GM19043 (cell line): ENCODE data around the gene MRPL10.
"Not testable (repeated sequence)": the region's sequence is repeated elsewhere in the genome, so short reads cannot be mapped to it uniquely, and the experiment has no call there.

ENCODE experiments used
- ATAC-seq: cut with Tn5 transposase; IDR thresholded peaks from one replicate; pipeline ENCODE4 v1.9.1; 2021; ENCODE audit warnings: low read depth; ENCODE audit not compliant: unreplicated experiment

MRPL10 gene

DNA sequence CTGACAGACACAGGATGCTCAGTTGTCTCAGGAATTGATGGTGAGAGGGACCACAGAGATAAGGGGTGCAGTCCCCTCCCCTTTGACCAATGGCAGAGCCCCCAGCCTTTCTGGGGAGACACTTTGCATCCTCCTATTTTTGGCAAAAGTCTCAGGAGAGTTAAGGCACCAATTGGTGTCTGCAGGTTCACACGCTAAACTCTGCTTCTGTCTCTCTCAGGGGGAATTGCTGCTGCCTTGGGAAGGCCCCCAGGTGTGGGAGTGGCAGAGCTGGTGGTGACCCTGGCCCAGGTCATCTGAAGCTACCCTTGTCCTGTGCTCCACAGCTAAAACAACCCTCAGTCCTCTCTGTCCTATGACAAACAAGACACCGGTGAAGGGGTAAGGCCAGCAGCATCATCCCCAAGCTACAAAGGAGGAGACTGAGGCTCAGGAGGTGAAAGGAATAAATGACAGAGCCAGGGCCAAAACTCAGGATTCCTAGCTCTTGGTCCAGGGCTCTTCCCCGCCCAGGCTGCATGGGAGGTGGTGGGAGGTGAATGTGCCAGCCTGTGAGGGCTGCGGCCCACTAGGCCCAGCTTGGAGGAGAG is 30.1 kb downstream of the MRPL10 start:
- ATAC-seq: no peak

DNA sequence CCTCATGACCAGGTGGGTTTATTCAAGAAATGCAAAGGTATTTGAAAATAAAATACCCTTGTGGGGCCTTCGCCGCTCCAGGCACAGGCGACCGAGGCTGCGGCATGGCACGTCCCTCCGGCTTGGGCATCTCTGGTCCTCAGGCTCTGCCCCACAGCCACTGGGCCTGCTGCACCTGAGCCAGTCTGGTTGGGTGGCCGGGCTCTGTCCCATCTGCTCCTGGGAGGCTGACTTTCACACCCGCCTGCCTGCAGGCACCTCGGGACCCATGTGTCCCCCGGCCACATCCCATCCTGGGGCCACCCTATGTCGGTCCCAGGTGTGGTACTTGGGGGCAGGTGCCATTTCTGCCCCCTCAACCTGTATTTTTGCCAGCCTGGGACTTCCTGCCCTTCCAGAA is 30.7 kb downstream of the MRPL10 start:
- no peak for ATAC-seq

DNA sequence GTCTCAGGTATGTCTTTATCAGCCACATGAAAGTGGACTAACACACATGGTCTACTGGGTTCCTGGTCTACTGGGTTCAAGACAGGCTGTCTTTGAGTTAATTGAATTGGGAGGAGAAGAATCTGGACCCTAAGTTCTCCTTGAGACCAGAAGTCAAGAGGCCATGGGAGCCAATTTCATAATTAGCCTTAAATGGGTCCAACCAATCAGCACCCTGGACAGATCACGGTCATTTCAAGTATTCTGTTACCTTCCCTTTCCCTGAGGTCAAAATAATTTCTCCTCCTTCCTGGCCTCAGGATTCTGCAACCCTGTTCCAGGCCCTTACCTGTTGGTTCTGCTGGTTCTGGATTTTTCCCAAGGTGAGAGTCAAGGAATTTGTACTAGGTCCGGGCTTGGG is 33.5 kb downstream of the MRPL10 start:
- ATAC-seq: no peak

DNA sequence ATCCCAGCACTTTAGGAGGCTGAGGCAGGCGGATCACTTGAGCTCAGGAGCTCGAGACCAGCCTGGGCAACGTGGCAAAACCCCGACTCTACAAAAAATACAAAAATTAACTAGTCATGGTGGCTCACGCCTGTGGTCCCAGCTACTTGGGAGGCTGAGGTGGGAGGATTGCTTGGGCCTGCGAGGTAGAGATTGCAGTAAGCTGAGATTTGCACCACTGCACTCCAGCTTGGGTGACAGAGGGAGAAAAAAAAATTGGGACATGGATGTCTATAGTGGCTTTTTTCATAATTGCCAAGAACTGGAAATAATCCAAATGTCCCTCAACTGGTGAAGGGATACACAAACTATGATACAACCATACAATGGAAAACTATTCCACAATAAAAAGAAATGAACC is 38.4 kb downstream of the MRPL10 start:
- ATAC-seq: no peak

DNA sequence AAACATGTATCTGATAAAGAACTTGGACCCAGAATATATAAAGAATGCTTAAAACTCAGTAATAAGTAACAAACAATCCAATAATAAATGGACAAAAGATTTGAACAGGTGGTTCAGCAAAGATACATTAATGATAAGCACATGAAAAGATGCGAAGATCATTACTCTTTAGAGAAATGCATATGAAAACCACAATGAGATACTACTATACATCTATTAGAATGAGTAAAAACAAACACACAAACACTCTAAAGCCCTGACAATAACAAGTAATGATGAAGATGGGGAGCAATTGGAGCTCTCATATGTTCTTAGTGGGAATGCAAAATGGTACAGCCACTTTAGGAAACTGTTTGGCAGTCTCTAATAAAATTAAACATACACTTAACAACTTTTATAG is 38.9 kb downstream of the MRPL10 start:
- no peak for ATAC-seq

DNA sequence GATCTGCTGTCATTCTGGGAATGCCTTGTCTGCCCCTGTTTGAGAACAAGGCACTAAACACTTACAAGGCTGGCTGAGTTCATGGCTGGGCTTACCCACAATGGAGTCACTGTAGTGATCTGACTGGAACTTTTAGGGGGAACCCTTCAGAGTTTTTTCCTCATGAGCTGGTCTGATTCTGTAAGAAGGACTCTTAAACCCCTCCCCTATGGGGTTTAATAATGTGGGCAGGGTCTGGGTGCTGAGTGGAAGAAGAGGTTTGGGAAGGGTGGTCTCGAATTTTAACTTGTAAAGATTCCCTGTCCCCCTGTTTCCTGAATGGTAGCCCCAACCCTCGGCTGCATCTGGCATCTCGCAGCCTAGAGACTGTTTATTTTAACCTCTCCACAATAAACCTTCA is 40.3 kb downstream of the MRPL10 start:
- no peak for ATAC-seq

DNA sequence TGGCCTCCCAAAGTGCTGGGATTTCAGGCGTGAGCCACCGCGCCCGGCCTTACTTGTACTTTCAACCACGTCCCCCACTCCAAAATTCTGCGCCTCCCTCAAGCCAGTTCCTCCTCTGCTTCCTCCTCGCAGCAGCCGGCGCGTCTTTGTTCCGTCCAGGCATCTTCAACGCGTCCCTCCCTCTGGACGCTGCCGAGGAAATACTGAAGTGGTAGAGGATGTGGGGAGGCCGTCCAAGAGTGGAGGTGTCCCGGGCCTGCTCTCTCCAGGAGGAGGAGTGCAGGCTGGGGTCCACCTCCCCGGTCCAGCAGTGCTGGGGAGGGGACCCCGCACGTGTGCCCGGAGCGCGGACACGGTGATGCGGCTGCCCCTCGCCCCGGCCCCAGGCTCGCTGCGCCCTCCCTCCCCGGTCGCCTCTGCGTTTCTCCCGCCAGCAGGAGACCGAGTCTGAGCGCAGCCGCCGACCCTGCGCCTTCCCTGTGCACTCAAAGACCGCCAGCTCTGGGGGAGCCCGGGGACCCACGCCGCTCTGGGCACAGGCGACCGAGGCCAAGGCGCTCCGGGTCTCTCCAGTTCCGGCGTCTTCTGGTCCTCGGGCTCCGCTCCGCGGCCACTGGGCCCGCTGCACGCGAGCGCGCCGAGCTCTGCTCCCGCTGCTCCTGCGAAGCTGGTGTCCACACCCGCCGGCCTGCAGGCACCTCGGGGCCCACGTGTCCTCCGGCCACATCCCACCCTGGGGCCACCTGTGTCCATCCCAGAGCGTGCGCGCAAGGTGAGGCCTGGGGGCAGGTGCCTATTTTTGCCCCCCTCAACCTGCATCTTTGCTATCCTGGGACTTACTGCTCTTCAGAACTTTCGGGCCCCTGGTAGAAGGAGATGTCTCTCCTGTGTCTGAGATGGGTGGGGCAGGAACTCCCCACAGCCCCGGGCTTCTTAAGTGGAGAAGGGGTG is 41.5 kb downstream of the MRPL10 start:
- no peak for ATAC-seq

DNA sequence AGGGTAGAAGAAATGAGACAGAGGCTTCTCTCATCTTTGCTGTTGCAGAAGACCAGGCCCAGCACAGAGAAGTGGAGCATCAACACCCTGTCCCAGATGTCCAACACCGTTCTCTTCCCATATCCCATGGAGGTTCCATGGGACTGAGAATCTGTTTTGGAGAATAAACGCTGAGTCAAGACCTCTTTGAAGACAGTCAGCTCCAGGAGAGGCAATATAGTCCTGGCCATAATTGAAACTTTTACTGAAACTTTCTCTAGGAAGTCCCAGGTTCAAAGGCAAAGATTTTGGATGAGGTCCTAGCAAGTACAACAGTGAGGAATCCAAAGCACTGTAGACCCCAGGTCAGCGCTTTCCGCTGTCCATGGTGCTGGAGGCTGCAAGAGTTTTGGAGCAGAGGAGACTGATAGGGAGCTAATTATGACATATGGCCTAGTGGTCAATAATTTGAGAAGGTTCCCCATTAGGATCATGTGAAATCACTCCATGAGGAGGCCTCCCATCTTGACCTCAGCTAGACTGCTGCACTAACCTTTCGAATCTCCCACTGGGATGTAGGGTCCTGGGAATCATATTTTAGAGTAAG is 45.7 kb downstream of the MRPL10 start:
- ATAC-seq: no peak

DNA sequence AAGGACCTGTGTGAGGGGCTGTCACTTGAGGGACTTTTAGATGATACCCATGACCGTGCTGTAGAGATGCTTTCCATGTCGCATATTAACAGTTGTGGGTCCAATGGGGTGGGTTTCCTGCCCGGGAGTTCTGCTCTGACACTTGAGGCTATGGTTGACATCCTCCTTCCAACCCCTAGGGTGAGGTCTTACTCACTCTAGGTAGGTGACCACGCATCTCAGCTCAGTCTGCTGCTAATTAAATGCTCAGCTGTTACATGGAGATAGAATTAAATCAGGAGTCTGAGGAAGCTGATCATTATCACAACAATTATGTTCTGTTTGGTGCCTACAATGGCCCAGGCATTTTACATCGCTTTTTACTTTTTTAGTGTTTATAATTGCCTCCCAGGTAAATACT is 49.9 kb downstream of the MRPL10 start:
- ATAC-seq: no peak

DNA sequence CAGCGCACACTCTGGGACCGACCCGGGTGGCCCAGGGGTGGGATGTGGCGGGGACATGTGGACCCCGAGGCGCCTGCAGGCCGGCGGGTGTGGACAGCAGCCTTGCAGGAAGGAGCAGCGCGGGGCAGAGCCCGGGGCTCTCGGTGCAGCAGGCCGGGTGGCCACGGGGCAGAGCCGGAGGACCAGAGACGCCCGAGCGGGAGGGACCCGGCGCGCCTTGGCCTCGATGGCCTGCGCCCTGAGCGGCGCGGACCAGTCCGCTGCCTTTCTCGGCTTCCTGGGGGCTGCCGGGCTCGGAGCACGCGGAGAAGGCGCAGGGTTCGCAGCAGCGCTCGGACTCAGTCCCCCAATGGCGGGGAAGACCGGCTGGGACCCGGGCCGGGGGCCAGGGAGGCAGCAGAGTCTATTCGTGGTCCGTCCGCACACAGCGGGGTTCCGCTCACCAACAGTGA is 53.1 kb downstream of the MRPL10 start:
- no peak for ATAC-seq

DNA sequence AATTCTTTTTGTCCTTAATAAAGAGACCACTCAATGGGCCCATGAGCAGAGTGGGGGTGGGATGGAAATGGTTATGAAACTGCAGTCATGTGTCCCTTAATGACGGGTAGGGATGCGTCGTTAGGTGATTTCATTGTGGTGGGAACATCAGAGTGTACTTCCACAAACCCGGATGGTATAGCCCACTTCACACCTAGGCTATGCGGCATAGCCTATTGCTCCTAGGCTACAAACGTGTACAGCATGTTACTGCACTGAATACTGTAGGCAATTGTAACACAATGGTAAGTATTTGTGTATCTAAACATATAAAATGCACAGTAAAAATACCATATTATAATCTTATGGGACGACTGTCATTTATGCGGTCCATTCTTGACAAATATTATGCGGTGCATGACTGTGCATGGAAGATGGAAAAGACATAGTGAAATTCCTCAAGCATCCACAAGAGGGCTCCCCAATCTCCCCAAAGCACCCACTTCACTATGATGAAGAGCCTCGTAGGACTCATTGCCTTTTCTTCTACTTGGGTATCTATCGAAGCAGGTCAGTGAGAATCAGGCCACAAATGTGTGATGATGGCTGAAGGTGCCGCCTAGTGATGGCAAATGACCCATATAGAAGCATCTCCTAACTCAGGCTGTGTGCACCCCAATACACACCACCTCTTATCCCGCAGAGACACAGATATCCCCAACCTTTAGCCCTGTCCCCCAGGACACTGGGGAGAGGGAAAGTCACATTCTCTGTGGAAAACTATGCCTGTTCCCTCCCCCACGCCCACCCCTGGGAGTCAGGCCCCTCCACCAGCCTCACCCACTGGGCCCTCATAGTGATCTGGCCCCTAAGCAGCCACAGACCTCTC is 54.8 kb downstream of the MRPL10 start:
- ATAC-seq: no peak

DNA sequence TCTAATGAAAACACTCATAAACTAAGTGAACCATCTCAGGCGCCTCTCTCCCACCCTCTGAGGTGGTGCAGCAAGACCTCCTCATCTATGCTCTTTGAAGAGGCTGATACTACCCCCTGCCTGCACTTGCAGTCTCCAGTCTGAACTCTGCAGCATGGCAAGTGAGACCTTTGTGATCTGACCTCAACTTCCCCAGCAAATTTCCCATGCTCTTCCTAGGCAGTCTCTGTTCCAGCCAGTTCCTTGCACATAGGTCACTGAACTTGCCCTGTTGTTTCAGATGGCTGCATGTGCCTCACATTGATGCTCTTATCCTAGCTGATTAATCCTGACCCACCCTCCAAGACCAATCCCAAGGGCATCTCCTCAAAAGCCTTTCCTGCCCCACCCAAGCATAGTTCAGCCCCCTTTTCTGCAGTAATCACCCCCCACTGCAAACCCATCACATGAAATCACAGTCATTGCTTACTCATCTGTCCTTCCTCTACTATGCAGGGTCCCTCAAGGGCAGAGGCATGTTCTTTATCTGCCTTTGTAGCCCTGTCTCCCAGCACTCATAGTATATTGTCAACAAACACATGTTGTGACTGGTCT is 56.3 kb downstream of the MRPL10 start:
- no peak for ATAC-seq

DNA sequence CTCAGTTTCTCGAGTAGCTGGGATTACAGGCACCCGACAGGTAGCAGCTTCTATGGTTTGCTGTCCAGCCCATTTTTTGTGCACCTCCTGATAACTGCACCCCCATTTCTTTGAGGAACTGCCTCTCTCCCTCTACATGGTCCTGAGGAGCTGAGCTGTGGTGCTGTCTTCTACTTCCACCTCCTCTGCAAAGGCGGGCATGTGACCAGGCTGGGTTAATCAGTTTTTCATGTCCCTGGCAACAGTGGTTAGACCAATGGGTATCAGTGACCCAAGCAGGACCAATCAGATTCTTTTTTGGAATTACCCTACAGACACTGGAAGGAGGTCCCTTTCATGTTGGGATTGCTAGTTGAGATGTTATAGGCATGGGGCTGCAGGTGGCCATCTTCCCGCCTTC is 57.0 kb downstream of the MRPL10 start:
- ATAC-seq: no peak

DNA sequence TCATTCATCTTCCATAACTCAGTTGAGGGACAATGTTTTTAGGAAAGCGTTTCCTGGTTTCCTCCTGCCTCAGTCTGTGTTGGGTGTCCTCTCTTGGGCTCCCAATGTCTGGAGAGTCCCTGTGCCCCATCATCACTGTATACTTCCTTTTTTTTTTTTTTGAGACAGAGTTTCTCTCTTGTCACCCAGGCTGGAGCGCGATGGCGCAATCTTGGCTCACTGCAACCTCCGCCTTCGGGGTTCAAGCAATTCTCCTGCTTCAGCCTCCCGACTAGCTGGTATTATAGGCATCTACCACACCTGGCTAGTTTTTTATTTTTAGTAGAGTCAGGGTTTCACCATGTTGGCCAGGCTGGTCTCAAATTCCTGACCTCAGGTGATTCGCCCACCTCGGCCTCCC is 57.7 kb downstream of the MRPL10 start:
- ATAC-seq: not testable (repeated sequence)
